Measurements from ENCODE around the gene PPM1B. TPM values are rescaled to one million over a fixed set of nuclear protein-coding genes. Genes with fewer than 3 reads are reported as not detected.

Gene PPM1B
- total and polyA plus RNA-seq, 2 of the 13 experiments (the other 11 are each of a cell fraction or from before 2014, with no cell fraction given) = 24.4 to 25.0 TPM

GRCh38 chr2:44152865-44153669, 15.6 kb upstream of the PPM1B start (continued):
- TF ChIP-seq ZNF703 (CRISPR knock-in tag; IDR thresholded peaks at IDR 0.05; ENCODE audit: borderline replicate concordance) (no peak), HDAC2 (CRISPR knock-in tag; IDR thresholded peaks at IDR 0.05) (no peak), ZFP90 (CRISPR knock-in tag; IDR thresholded peaks at IDR 0.05; ENCODE audit: borderline replicate concordance) (no peak), SPEN (CRISPR knock-in tag; IDR thresholded peaks at IDR 0.05; ENCODE audit: low read depth) (no peak)

DNA sequence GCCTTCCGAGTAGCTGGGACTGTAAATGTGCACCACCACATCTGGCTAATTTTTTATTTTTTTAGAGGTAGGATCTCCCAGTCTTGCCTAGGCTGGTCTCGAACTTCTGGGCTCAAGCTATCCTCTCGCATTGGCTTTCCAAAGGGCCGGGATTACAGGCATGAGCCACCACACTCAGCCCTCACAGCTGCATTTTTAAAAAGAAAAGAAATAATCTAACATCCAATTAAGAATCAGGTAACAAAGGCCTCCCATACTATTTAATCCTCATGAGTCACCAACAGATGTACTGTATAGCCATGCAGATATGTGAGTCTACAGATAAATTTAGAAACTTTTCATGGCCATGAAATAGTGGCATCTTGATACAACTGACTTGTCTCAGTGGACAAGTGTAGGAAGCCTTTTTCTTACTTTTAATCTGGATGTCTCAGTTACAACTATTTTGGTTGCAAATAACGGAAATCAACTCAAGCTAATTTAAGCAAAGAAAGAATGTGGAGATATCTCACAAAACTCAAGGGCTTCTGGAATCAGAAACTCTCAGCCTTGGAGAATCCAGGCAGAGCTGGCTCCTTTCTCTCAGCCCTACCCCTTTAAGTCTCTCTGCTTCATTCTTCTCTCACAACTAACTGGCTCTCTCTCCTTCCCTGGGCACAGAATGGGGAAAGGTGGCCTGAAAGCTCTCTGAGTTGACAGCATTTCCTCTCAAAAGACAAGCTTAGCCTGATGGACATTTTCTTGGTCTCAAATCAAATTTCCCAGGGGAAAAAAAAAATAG, 12.8 kb upstream of the PPM1B start:
- POLR2A ChIA-PET = interaction anchor here (0.9 kb wide), 1 partner anchor 12 kb away, joined by 4 read pairs; no protein-coding TSS in a partner anchor
- in situ Hi-C loops (cut with HindIII; ENCODE audit: extremely low pct_ligation_motif_present, low pct_unique_long_range_greater_than_20kb) = no loop called here
- no peak for ATAC-seq
- no peak for TF ChIP-seq SNRNP70 (IDR thresholded peaks at IDR 0.05; ENCODE audit: low read depth, low read length)
- TF ChIP-seq, protein P1, sequence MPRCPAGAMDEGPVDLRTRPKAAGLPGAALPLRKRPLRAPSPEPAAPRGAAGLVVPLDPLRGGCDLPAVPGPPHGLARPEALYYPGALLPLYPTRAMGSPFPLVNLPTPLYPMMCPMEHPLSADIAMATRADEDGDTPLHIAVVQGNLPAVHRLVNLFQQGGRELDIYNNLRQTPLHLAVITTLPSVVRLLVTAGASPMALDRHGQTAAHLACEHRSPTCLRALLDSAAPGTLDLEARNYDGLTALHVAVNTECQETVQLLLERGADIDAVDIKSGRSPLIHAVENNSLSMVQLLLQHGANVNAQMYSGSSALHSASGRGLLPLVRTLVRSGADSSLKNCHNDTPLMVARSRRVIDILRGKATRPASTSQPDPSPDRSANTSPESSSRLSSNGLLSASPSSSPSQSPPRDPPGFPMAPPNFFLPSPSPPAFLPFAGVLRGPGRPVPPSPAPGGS (CRISPR knock-in tag; IDR thresholded peaks at IDR 0.05) = no peak
- no peak for TF ChIP-seq HDAC1 (CRISPR knock-in tag; IDR thresholded peaks at IDR 0.05)
- TF ChIP-seq ZNF292 (CRISPR knock-in tag; IDR thresholded peaks at IDR 0.05; ENCODE audit: borderline replicate concordance, low read depth) = no peak
- TF ChIP-seq NKX3-1 (CRISPR knock-in tag; IDR thresholded peaks at IDR 0.05) = no peak
- no peak for TF ChIP-seq SIN3A (IDR thresholded peaks at IDR 0.05; ENCODE audit: borderline replicate concordance, low read depth, low read length)
- no peak for TF ChIP-seq ZNF572 (CRISPR knock-in tag; IDR thresholded peaks at IDR 0.05)
- TF ChIP-seq, protein P2, sequence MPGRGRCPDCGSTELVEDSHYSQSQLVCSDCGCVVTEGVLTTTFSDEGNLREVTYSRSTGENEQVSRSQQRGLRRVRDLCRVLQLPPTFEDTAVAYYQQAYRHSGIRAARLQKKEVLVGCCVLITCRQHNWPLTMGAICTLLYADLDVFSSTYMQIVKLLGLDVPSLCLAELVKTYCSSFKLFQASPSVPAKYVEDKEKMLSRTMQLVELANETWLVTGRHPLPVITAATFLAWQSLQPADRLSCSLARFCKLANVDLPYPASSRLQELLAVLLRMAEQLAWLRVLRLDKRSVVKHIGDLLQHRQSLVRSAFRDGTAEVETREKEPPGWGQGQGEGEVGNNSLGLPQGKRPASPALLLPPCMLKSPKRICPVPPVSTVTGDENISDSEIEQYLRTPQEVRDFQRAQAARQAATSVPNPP (CRISPR knock-in tag; IDR thresholded peaks at IDR 0.05) = no peak
- TF ChIP-seq, protein P3, sequence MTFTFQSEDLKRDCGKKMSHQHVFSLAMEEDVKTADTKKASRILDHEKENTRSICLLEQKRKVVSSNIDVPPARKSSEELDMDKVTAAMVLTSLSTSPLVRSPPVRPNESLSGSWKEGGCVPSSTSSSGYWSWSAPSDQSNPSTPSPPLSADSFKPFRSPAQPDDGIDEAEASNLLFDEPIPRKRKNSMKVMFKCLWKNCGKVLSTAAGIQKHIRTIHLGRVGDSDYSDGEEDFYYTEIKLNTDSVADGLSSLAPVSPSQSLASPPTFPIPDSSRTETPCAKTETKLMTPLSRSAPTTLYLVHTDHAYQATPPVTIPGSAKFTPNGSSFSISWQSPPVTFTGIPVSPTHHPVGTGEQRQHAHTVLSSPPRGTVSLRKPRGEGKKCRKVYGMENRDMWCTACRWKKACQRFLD (CRISPR knock-in tag; IDR thresholded peaks at IDR 0.05; ENCODE audit: borderline replicate concordance) = no peak

More for the DNA sequence above, 12.8 kb upstream of the PPM1B start:
- CTCF ChIA-PET (ENCODE audit: low intra/inter-chr PET ratio, low total read pairs) = no interaction called here
- no peak overlapping the region for H3K9ac ChIP-seq (ENCODE audit: insufficient read depth, low read depth, low read length)
- FAIRE-seq = no peak
- intact Hi-C loops (cut with micrococcal nuclease; ENCODE audit: unreplicated experiment) = no loop called here
- no peak overlapping the region for H3K27ac ChIP-seq (ENCODE audit: extremely low read length, insufficient read depth, low read length)
- H3K4me3 ChIP-seq (replicated peaks in 1 of 3; ENCODE audit: insufficient read depth in 1 of 3, low read depth in 2 of 3, low read length in 3 of 3) = no peak overlapping the region
- no peak for DNase-seq (ENCODE audit: low spot score)
- no peak overlapping the region for H3K4me2 ChIP-seq (ENCODE audit: low read depth, low read length)
- peaks cover 0 to 4% of the 10 kb centered on the region in 2 experiments; a peak in 1 of 5 replicates for H3K27me3 ChIP-seq (ENCODE audit: control insufficient read depth in 1 of 2, insufficient read depth in 2 of 2, low read length in 2 of 2)
- no peaks in the 10 kb centered on the region for H3K4me1 ChIP-seq (ENCODE audit: insufficient read depth, low read length)
- H3K36me3 ChIP-seq (replicated peaks in 1 of 2; ENCODE audit: control insufficient read depth in 1 of 2, insufficient read depth in 2 of 2, low read length in 2 of 2) = no peaks in the 10 kb centered on the region
- H2AFZ ChIP-seq (ENCODE audit: low read length) = no peak overlapping the region
- no peaks in the 10 kb centered on the region for H4K20me1 ChIP-seq (ENCODE audit: insufficient read depth, low read length)
- H3K9me3 ChIP-seq (ENCODE audit: low read length) = no peaks in the 10 kb centered on the region
- no peaks in the 10 kb centered on the region for H3K79me2 ChIP-seq (ENCODE audit: insufficient read depth, low read length)
- BruUV-seq (replicated peaks) = no TSS peak
- 27% methylated on average over 5 of the region's 5 CpGs for WGBS (ENCODE audit: low lambda C conversion rate)
